Kidney (tissue), 14 donors: Measurements from ENCODE around the gene ARHGAP28. TPM values are rescaled to one million over a fixed set of nuclear protein-coding genes. Genes with fewer than 3 reads are reported as not detected.

Experiments
- DNase-seq, 5 donors: peaks; one replicate each; pipeline ENCODE4 v3.0.0-alpha.2; 2013 to 2020
- FAIRE-seq: peaks from 2 replicates; lab custom pipeline; 2012; peaks lifted over from hg19 to GRCh38; lab: Jason Lieb, UNC
- H3K27ac ChIP-seq, 2 donors: one replicate each; pipeline ENCODE4 v1.7.0; 2013; ENCODE audit warnings: low read depth in 2 of 2, low read length in 2 of 2, inconsistent platforms in 1 of 2
- H3K27me3 ChIP-seq: one replicate; pipeline ENCODE4 v1.7.1; 2013; ENCODE audit warnings: low read length, inconsistent platforms; ENCODE audit not compliant: control insufficient read depth, insufficient read depth
- H3K36me3 ChIP-seq, 3 donors: one replicate each; pipeline versions ENCODE4 v1.7.0 to v1.7.1; 2013; ENCODE audit warnings: low read length in 3 of 3, control low read depth in 1 of 3, inconsistent platforms in 1 of 3; ENCODE audit not compliant: insufficient read depth in 3 of 3, control insufficient read depth in 2 of 3
- H3K4me1 ChIP-seq, 3 donors: one replicate each; pipeline versions ENCODE4 v1.7.0 to v1.7.1; 2013; ENCODE audit warnings: low read length in 3 of 3, inconsistent platforms in 1 of 3, low read depth in 1 of 3; ENCODE audit not compliant: control insufficient read depth in 2 of 3, insufficient read depth in 2 of 3
- H3K4me3 ChIP-seq, 3 donors: one replicate each; pipeline versions ENCODE4 v1.7.0 to v1.8.1; 2013; ENCODE audit warnings: low read length in 3 of 3, control low read depth in 1 of 3, inconsistent platforms in 1 of 3
- H3K9ac ChIP-seq, 3 donors: one replicate each; pipeline versions ENCODE4 v1.7.0 to v1.7.1; 2013; ENCODE audit warnings: low read length in 3 of 3, control low read depth in 1 of 3, inconsistent platforms in 1 of 3
- H3K9me3 ChIP-seq, 3 donors: one replicate each; pipeline versions ENCODE4 v1.7.0 to v1.7.1; 2013; ENCODE audit warnings: low read length in 3 of 3, control low read depth in 1 of 3, inconsistent platforms in 1 of 3; ENCODE audit not compliant: control insufficient read depth in 2 of 3, insufficient read depth in 1 of 3
- CTCF ChIP-seq: IDR thresholded peaks from 3 replicates; pipeline ENCODE4 v1.5.1; 2012; ENCODE audit warnings: mild to moderate bottlenecking, moderate library complexity, borderline replicate concordance; ENCODE audit not compliant: insufficient read depth; ENCODE audit errors: extremely low read depth
- intact Hi-C: fragments of 100-400 bp; cut with DNase I; formaldehyde crosslinking; loops from one replicate; pipeline ENCODE4 v1.11.1; 2022
- polyA plus RNA-seq: library from polyadenylated mRNA; stranded (reverse); fragments of 350-450 nt; fragmentation: Illumina TruSeq; extraction: RNeasy Lipid Tissue Mini Kit (QIAGEN cat#74804); gene quantifications from one replicate; pipeline ENCODE4 v1.2.3, GENCODE V29; 2014; ENCODE audit warnings: low read depth, low replicate concordance; ENCODE audit not compliant: insufficient read depth
- total RNA-seq: library from RNA; stranded (reverse); fragmentation: NEBNext Ultra II Directional; extraction: Animal tissue kit (Norgen Biotek cat#: 25700); gene quantifications from one replicate; pipeline ENCODE4 v1.2.1, GENCODE V29; 2021
- donor health status: control.
- donor health status: control.
- donor health status: control.
- donor health status: control.
- donor health status: control.
- donor health status: DM: yes; HTN: yes; CAD: no.
- donor health status: Normal renal cell carcinoma (clear cell type).

The ARHGAP28 gene
- total and polyA plus RNA-seq, 2 donors from 2014 or later: 4.6 TPM

- no peaks in the 10 kb centered on the region for H3K9me3 ChIP-seq
- DNase-seq: no peak
- FAIRE-seq: no peak
- TF ChIP-seq CTCF: no peak
- no peaks in the 10 kb centered on the region for H3K27me3 ChIP-seq
- H3K27ac ChIP-seq: peak overlapping the region; percentile 29 to 85
- H3K9ac ChIP-seq: peak overlapping the region; percentile 0 to 93 (median 6)
- H3K36me3 ChIP-seq: no peaks in the 10 kb centered on the region
- intact Hi-C loops: no loop called here
- peak overlapping the region; percentile 40 to 65 (median 52) for H3K4me3 ChIP-seq
- H3K4me1 ChIP-seq: peaks cover 0 to 6% (median 6%) of the 10 kb centered on the region in 3 donors
Measured at GRCh38 chr18:6728809-6729246, 688 bp upstream of the ARHGAP28 start.

- DNase-seq (no peak), FAIRE-seq (no peak)
- no peak for TF ChIP-seq CTCF
- H3K27ac ChIP-seq: peak overlapping the region; percentile 18 to 85
- peak overlapping the region; percentile 20 to 93 (median 21) for H3K9ac ChIP-seq
- no peaks in the 10 kb centered on the region for H3K36me3 ChIP-seq
- no peaks in the 10 kb centered on the region for H3K9me3 ChIP-seq
- intact Hi-C loops: no loop called here
- peak overlapping the region; percentile 65 to 93 (median 81) for H3K4me3 ChIP-seq
- peaks cover 0 to 6% (median 6%) of the 10 kb centered on the region in 3 donors for H3K4me1 ChIP-seq
- no peaks in the 10 kb centered on the region for H3K27me3 ChIP-seq
Measured at GRCh38 chr18:6730416-6731221, 1.1 kb downstream of the ARHGAP28 start.

- no peak for DNase-seq
- Histone ChIP-seq H3K4me1 (peaks cover 0 to 6% (median 6%) of the 10 kb centered on the region in 3 donors), H3K27ac (no peak overlapping the region), H3K36me3 (no peaks in the 10 kb centered on the region), H3K27me3 (no peaks in the 10 kb centered on the region), H3K9ac (peak overlapping the region in 2 of 3 donors; percentile 20 to 35), H3K9me3 (no peaks in the 10 kb centered on the region), H3K4me3 (peak overlapping the region; percentile 5 to 65 (median 12))
- intact Hi-C loops: no loop called here
- FAIRE-seq: no peak
- TF ChIP-seq CTCF: no peak
Measured at GRCh38 chr18:6731222-6731596, 1.7 kb downstream of the ARHGAP28 start.
